LHCN-M2 (cell line): ENCODE results near the gene RAB10. TPM values are rescaled to one million over a fixed set of nuclear protein-coding genes. Genes with fewer than 3 reads are reported as not detected.

ENCODE experiments used
- DNase-seq: peaks from one replicate; pipeline ENCODE4 v3.0.0-alpha.2; 2012; ENCODE audit warnings: low read depth
- total RNA-seq: library from RNA; depleted of rRNA; stranded (reverse); fragments of >200 nt; gene quantifications from 2 replicates; pipeline ENCODE4 v1.2.3, GENCODE V29; 2014

RAB10 gene
- total RNA-seq, 1 experiment from 2014 or later = 124 TPM

DNA sequence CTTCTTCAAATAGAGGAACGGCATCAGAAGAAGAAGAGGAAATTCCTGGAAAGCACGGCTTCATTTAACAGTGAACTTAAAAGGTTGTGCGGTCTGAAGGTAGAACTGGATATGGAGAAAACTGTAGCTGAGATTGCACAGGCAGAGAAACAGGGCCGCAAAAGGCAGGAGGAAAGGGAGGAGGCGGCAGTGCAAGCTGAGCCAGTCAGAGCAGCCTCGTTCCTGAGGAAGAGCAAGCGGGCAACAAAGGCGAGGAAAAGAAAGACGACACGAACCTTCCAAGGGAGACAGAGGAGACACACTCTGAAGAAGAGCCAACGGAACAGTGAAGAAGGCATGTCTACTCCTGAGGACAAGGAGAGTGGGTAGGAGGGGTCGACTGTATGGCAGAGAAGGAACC is 116.4 kb downstream of the RAB10 start:
- no peak for DNase-seq

DNA sequence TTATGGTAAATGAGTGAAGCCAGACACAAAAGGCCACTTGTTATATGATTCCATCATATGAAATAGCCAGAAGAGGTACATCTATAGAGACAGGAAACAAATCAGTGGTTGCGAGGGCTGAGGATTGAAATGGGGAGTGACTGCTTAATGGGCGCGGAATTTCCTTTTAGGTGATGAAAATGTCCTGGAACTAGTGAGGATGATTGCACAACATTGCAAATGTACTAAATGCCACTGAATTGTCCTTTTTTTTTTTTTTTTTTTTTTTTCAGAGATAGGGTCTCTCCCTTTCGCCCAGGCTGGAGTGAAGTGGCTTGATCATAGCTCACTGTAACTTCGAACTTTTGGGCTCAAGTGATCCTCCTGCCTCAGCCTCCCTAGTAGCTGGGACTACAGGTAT is 123.7 kb downstream of the RAB10 start:
- no peak for DNase-seq

DNA sequence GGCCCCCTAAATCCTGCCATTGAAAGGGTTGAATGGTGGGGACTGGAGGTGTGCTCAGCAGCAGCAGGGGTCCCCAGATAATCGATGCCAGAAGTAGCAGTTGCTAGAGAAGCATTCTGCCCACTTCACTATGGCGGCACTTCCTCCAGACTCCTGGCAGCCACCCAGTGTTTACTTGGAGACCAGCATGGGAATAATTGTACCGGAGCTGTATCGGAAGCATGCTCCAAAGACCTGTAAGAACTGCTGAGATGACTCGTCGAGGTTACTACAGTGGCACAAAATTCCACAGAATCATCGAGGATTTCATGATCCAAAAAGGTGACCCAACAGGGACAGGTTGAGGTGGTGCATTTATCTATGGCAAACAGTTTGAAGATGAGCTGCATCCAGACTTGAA is 128.0 kb downstream of the RAB10 start:
- DNase-seq = no peak

DNA sequence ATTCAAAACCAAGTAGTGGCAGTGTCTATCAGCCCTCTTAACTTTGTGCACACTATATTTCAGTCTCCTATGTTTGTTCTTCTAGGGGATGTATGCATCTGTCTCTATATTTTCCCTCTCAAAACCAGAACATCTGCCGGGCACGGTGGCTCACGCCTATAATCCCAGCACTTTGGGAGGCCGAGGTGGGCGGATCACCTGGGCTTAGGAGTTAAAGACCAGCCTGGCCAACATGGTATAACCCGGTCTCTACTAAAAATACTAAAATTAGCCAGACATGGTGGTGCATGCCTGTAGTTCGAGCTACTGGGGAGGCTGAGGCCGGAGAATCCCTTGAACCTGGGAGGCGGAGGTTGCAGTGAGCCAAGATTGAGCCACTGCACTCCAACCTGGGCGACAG is 129.1 kb downstream of the RAB10 start:
- no peak for DNase-seq

DNA sequence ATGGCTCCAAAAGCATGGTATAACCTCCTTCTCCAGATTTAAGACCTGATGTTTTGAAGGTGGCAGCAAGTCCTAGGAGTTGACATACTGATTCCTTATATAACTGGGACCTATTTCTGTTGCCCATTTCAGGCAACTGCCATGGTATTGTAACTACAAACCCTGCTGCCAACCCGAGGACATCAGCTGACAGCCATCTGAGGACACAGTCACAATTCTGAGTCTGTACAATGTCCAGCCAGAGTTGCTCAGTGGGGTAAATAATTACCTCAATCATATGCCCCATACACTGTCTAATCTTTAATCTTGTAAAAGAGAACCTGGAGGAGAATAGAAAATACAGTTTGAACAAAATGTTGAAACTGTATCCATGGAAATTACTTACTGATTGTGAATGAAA is 130.3 kb downstream of the RAB10 start:
- DNase-seq = no peak

DNA sequence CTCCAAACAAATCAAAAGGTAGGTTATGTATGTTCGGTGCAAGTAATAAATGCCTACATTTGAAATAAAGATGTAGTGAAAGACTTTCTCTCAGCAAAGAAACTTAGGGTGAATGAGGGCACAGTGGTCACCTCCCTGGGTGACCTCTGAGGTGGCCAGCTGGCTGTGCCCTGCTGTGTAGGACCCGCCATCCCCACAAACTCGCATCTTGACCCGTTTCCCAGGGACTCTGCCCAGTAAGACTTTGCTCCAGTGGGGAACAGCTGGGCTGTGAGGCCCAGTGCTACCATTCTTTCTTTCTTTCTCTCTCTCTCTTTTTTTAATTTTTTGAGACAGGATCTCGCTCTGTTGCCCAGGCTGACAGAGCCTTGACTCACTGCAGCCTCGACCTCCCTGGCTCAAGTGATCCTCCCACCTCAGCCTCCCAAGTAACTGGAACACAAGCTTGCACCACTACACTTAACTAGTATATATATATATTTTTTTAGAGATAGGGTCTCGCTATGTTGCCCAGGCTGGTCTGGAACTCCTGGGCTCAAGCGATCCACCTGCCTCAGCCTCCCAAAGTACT is 130.8 kb downstream of the RAB10 start:
- DNase-seq = no peak

DNA sequence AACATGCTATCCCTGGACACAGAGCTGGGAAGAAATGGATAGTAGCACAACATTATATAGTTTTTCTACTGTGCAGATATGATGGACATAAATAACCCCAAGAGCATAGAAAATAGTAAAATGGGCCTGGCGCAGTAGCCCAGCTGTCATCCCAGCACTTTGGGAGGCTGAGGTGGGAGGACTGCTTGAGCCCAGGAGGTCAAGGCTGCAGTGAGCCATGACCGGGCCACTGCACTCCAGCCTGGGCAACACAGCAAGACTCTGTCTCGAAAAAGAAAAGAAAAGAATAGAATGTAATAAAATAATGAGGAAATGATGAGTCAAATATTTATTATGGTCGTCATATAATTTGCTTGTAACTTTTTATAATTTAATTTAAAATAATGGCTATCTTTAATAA is 131.5 kb downstream of the RAB10 start:
- DNase-seq = no peak

DNA sequence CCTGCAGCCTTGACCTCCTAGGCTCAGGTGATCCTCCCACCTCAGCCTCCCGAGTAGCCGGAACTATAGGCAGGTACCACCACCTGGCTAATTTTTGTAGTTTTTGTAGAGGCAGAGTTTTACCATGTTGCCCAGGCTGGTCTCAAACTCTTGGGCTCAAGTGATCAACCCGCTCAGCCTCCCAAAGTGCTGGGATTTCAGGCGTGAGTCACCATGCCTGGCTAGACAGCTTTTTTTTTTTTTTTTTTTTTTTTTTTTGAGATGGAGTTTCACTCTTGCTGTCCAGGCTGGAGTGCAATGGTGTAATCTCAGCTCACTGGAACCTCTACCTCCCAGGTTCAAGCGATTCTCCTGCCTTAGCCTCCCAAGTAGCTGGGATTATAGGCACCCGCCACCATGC is 132.7 kb downstream of the RAB10 start:
- DNase-seq = peak; percentile 9

DNA sequence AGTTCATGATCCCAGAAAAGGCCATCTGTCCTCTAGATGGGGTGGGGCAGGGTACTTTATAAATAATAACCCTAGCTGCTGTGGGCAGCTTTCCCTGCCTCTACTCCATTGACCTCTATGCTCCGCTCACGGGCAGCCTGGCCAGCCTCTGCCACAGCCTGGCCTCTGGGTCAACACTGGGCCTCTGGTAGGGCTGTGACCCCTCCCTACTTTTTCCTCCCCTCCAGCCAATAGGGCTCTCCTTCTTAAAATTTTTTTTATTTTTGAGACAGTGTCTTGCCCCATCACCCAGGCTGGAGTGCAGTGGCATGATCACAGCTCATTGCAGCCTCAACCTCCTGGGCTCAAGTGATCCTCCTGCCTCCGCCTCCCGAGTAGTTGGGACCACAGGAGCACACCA is 134.9 kb downstream of the RAB10 start:
- no peak for DNase-seq

DNA sequence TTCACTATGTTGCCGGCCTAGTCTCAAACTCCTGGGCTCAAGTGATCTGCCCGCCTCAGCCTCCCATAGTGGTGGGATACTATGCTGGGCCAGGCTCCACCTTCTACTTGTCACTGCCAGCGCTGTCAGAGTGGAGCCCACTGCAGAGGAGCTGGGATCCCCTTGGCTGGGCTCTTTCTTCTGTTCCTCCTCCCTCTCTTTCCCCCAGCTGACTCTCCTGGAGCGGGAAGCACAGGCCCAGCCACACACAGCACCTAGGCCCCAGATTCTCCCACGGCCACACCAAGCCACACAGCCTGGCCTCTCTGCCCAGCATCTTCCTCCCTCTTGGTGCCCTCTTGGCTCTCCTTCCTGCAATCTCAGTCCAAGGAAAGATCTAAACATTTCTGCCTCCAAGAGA is 135.3 kb downstream of the RAB10 start:
- no peak for DNase-seq

DNA sequence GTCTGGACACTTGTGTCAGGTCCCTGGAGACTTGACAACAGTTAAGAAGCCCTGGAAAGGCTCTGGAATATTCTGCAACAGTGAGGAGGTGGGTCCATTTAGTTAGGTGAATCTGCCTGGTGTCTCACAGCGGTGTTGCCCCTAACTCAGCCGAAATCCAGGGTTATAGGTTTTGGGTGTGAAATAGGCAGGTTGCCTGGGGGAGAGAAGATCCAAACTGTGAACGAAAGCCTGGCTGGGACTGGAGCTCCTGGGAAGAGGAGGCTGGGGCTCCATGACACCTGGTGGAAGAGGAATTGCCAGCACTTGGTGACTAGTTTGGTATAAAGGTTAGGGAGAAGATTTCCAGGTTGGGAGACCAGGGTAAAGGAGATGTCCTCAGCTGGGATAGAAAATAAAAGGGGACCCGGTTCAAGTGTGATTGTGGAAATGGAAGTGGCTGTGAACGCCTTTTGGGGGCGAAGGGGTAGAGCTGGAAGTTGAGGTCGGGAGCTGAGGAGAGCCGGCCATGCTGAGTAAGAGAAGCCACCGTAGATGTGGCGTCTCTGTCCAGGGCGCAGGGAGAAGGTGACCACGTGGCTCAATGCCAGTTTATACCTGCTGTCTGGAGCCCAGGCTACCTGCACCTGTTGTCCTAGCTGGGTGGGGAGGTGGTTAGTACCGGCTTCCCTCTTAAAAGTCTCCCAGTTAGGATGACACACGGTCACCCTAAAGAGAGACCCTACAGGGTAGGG is 136.0 kb downstream of the RAB10 start:
- DNase-seq = no peak

DNA sequence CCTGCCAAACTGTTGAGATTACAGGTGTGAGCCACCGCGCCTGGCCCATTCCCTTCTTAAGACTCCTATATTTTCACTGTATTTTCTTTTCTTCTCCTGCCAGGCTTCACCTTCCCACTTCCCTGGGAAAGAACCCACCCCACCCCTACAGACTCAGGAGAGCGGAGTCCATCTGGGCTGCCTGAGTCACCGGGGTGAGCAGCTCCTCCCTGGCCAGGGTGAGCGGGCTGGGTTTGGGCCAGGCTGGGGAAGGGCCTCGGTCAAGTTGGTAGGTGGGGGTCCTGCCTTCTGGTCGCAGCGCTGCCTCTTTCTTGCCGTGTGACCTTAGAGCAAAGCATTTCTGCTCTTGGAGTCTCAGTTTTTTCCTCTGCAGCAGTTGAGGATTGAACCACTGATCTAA is 136.9 kb downstream of the RAB10 start:
- no peak for DNase-seq

DNA sequence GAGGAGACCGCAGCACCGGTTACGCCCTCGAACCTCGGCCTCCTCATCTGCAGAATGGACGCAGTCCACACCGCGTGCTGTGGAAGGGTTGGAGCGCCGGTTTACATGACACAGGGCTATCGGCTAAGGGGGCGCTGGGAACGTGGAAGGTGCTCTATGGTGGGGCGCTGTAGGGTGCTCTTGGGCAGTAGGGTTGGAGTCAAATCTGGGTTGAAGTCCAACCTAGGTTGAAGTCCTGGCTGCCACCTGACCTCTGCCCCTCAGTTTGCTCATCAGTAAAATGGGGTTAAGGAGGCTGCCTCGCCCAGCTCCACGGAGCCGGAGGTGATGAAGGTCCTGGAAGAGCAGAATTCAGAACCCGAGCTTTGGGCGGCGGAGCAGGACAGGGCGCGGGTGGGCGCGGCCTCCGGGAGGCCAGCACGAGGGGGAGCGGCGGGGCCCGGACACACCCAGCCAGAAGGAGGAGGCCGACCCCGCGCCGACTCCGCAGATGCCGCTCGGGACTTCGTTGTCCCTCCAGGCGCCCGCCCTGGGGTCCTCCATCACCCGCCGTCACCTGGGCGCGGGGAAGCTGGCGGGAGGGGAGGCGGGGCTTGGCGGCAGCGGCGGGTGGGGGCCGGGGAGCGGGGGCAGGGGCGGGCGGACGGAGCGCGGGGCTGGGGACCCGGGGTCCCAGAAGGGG is 138.4 kb downstream of the RAB10 start:
- no peak for DNase-seq

DNA sequence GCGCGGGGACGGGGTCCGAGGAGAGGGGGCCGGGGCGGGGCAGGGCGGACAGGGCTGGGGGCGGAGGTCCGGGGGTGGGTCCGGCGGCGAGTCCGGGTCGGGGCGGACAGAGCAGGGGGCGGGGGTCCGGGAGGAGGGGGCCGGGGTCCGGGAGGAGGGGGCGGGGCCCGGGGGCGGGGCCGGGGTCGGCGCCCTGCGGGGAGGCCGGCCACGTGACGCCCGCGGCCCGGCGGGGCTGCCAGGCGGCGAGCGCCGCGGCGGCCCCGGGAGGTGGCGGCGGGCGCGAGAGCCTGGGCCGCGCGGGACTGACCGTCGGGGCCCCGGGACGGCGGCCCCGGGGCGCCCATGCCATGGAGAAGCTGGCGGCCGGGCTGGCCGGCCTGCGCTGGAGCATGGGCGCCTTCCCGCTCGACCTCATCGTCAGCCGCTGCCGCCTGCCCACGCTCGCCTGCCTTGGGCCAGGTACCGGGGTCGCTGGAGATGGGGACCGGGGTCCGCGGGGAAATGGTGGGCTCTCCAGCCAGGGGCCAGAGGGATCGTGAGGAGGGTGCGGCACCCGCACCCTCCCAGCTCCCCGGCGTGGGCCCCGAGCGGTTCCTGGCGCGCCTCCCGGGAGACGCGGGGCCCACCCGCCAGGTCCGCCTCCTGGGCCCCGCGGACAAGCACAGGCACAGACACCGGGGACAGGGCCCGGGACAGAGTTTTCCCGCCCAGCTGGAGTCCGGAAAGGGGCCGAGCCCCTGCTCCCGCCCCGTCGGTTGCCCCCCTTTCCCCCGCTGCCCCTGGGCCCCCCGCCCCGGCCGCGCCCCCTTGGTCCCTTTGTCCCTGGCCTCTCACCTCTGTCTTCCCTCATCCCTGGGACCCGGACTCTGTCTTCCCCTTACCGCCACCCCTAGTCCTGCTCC is 139.2 kb downstream of the RAB10 start, which contains the start of gene GAREM2:
TSS of gene GAREM2 (plus strand) at position 218 of the 905 bp plus-strand sequence. CDS start at position 351, 133 bp downstream.
- no peak for DNase-seq

DNA sequence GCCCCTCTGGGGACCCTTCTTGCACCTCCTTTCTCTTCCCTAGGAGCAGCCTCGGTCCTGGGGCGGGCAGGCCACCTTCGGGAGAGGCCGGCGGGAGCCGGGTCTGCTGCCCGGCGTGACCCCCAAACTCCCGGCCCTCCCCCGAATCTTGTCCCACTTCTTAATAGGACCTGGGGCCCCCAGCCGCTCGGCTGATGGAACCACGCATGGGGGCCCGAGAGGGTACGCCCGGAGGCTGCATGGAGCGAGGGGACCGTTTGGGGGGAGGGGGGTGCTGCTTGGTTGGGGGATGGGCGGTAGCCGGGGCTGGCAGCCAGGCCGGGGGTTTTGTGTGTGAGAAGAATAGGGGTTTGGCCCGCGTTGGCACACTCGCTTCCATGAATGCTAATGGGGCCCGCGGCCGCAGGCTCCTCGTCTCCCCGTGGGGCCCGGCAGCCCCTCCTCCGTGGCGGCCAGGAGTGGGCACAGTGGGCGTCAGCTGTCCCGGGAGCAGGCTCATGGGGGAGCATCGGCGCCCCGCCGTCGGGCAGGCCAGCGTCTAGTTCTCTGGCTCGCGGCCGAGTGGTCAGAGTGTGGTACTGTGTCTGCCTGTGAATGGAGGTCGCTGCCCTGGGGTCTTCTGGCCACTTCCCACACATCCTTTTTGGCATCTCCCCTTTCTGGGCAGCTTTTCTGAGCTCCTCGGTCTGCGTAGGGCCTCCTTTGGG is 140.0 kb downstream of the RAB10 start:
- no peak for DNase-seq

DNA sequence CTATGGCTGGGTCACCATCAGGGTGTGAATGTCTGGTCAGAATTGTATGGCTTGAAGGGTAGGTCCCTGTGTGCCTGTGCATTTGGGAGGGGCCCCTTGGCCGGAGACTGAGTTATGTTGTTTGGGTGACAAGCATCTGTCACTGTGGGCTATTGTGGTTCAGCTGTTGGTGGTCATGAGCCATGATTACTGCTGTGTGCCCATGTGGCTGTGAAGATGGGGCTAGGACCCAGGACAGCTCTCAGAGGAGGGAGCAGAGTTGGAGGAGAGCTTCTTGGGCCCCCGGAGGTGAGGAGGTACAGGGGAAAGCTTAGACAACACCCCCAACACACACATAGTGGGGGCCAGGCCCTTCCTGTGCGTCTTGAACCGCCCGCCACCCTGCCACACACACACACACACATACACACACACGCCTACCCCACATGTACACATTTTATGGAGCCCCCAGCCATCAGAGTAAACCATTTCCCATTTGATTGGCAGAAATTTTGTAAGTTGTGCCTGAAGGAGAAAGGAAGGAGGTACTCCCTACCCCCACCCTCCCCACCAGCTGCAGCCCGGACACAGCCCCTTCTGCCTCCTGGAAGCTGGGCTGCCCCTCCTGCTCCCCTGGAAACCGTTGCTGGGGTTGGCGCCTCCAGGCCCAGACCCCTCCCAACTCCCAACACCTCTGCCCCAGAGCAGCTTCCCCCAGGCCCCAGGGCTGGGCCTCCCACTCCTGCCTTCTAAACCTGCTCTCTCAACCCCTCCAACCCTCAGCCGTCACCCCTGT is 141.0 kb downstream of the RAB10 start:
- DNase-seq = peak; percentile 36

DNA sequence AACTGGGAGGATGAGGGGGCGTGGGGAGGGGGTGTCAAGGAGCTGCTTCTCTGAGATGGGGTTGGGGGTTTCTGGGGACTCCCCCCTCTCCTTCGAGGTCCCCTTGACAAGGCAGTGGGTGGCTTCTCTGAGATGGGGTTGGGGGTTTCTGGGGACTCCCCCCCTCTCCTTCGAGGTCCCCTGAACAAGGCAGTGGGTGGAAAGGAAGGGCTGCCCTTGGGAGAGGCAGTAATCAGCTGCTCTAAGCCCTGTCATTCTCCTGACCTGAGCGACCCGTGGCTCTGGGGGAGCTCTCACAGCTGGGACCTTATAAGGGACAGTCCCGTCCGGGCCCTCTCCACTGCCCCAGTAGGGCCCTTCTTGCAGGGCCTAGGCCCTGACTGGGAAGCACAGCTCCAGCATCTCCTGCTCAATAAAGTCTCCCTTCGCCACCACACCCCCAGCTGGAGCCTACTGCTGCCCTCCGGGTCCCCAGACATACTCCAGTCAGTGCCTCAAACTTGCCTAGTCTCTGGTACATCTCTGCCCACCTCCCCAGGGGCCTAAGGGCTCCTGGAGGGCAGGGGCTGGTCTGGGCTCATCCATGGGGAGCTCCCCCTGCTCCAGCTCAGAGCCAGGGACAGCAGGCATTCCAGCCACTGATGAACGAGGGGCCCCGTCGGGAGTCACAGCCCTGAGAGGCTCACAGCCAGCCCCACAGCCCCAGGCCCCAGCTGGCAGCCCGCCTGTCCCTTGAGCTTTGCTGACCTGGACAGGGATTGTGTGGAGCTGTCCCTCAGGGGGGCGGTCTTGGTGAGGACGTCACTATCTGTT is 141.8 kb downstream of the RAB10 start:
- DNase-seq = no peak

DNA sequence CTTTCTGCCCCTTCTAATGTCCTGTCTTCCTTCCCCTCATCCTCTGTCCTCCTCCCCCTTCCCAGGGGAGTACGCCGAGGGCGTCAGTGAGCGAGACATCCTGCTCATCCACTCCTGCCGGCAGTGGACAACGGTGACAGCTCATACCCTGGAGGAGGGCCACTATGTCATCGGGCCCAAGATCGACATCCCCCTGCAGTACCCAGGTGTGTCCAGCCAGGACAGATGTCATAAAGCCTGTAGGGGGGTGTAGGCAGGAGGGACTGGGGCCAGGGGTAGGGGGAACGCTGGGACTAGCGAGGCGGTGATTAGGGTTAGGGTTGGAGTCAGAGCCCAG is 142.4 kb downstream of the RAB10 start:
- DNase-seq = no peak

DNA sequence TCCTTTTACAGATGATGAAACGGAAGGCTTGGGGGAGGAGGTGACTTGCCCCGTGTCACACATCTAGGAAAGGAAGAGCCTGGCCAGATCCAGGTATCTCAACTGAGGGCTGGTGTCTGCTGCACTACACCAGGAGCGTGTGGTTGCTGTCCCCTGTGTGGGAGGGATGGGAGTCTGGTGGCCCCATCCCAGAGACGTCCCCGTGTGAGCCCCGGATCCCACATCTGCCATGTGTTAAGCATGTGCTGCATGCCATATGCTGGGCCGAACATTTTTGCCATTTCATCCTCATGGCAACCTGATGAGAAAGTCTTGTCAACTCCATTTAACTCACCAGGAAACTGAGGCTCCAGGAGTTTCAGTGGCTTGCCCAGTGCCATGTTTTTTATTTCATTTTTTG is 143.2 kb downstream of the RAB10 start:
- no peak for DNase-seq

DNA sequence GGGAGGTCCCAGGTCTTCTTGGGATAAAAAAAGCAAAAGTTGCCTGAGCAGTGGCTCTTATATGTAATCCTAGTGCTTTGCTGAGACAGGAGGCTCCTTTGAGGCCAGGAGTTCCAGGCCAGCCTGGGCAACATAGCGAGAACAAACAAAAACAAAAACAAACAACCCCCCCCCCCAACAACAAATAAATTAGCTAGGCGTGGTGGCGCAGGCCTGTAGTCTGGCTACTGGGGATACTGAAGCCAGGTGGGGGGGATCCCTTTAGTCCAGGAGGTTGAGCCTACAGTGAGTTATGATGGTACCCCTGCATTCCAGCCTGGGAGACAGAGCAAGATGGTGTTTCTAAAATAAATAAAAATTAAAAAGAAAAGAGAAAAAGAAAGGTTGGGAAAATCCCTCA is 144.4 kb downstream of the RAB10 start:
- no peak for DNase-seq
